ENCODE measurements around the gene ERCC1.

The ERCC1 gene

GRCh38 chr19:45405435-45406225 lies 18.1 kb downstream of the ERCC1 start:
- peak; percentile 55 to 63 for DNase-seq (ENCODE audit: low read depth in 2 of 2)

- no peak for DNase-seq (ENCODE audit: low read depth in 2 of 2)
Measured at GRCh38 chr19:45404557-45405434, 18.9 kb downstream of the ERCC1 start, which contains the start of gene PPP1R13L. Gene PPP1R13L (minus strand): TSS chr19:45405069. CDS start chr19:45398318, 6,751 bp downstream.

- no peak for DNase-seq (ENCODE audit: low read depth in 2 of 2)
Measured at GRCh38 chr19:45403781-45404556, 19.7 kb downstream of the ERCC1 start.

GRCh38 chr19:45403272-45403671 lies 20.4 kb downstream of the ERCC1 start:
- DNase-seq (ENCODE audit: low read depth in 2 of 2): no peak

GRCh38 chr19:45402298-45403061 lies 21.2 kb downstream of the ERCC1 start:
- DNase-seq (ENCODE audit: low read depth in 2 of 2): no peak

GRCh38 chr19:45401815-45402214 lies 21.9 kb downstream of the ERCC1 start:
- DNase-seq (ENCODE audit: low read depth in 2 of 2): no peak

- no peak for DNase-seq (ENCODE audit: low read depth in 2 of 2)
Measured at GRCh38 chr19:45400192-45400591, 23.5 kb downstream of the ERCC1 start.

GRCh38 chr19:45395821-45396617 lies 27.7 kb downstream of the ERCC1 start:
- no peak for DNase-seq (ENCODE audit: low read depth in 2 of 2)

- no peak for DNase-seq (ENCODE audit: low read depth in 2 of 2)
Measured at GRCh38 chr19:45391871-45392665, 31.6 kb downstream of the ERCC1 start.

- no peak for DNase-seq (ENCODE audit: low read depth in 2 of 2)
Measured at GRCh38 chr19:45391346-45391745, 32.4 kb downstream of the ERCC1 start.

- DNase-seq (ENCODE audit: low read depth in 2 of 2): no peak
Measured at GRCh38 chr19:45385392-45386221, 38.1 kb downstream of the ERCC1 start.

GRCh38 chr19:45382426-45382825 lies 41.3 kb downstream of the ERCC1 start:
- no peak for DNase-seq (ENCODE audit: low read depth in 2 of 2)

- no peak for DNase-seq (ENCODE audit: low read depth in 2 of 2)
Measured at GRCh38 chr19:45380107-45380506, 43.6 kb downstream of the ERCC1 start.

- no peak for DNase-seq (ENCODE audit: low read depth in 2 of 2)
Measured at GRCh38 chr19:45376045-45376724, 47.5 kb downstream of the ERCC1 start.

- DNase-seq (ENCODE audit: low read depth in 2 of 2): peak; percentile 99
Measured at GRCh38 chr19:45370410-45371204, 53.1 kb downstream of the ERCC1 start, which contains the start of gene ERCC2. Gene ERCC2 (minus strand): TSS chr19:45370573. CDS start chr19:45370540, 33 bp downstream.

GRCh38 chr19:45368737-45369340 lies 54.9 kb downstream of the ERCC1 start:
- no peak for DNase-seq (ENCODE audit: low read depth in 2 of 2)

- no peak for DNase-seq (ENCODE audit: low read depth in 2 of 2)
Measured at GRCh38 chr19:45368127-45368526, 55.6 kb downstream of the ERCC1 start.

Measured in stimulated activated CD8-positive, alpha-beta memory T cell treated with anti-CD3 and anti-CD28 coated beads, Interleukin-7, amount 100 ng/mL, for 1 hour (primary cell).